ENCODE measurements around the gene PAK5. TPM values are rescaled to one million over a fixed set of nuclear protein-coding genes. Genes with fewer than 3 reads are reported as not detected.

PAK5 gene
- polyA plus RNA-seq, 1 donor (not counting 4 experiments of a cell fraction or from before 2014, with no cell fraction given): not detected

GRCh38 chr20:9809271-9809670 lies 29.6 kb downstream of the PAK5 start:
- H2AFZ ChIP-seq (ENCODE audit: control insufficient read depth, low read length): no peak overlapping the region
- no peak overlapping the region for H3K4me3 ChIP-seq (ENCODE audit: control insufficient read depth in 2 of 3, extremely low read depth in 1 of 3, insufficient read depth in 2 of 3, low read depth in 1 of 3, low read length in 3 of 3)
- H3K79me2 ChIP-seq (ENCODE audit: control insufficient read depth, insufficient read depth, low read length): no peaks in the 10 kb centered on the region
- no peaks in the 10 kb centered on the region for H3K9me3 ChIP-seq (ENCODE audit: control insufficient read depth, low read depth, low read length)
- TF ChIP-seq EZH2 (IDR thresholded peaks at IDR 0.05; ENCODE audit: low read length) (no peak), CTCF (optimal IDR thresholded peaks at IDR 0.05 in 1 of 3, IDR thresholded peaks at IDR 0.05 in 1 of 3, conservative IDR thresholded peaks at IDR 0.05 in 1 of 3; ENCODE audit: extremely low read depth in 1 of 3, insufficient read depth in 2 of 3, low read length in 3 of 3) (no peak)
- no peak overlapping the region for H3K27ac ChIP-seq (ENCODE audit: control insufficient read depth, insufficient read depth, low read length)
- no peaks in the 10 kb centered on the region for H4K20me1 ChIP-seq (ENCODE audit: control insufficient read depth, extremely low read depth, insufficient read depth, low read length)
- H3K4me2 ChIP-seq (ENCODE audit: control insufficient read depth, extremely low read depth, insufficient read depth, low read depth, low read length): no peak overlapping the region
- H3K27me3 ChIP-seq (ENCODE audit: control insufficient read depth, extremely low read depth, insufficient read depth, low read length): no peaks in the 10 kb centered on the region
- FAIRE-seq (no peak), DNase-seq (ENCODE audit: low read depth, low spot score) (no peak)
- no peaks in the 10 kb centered on the region for H3K4me1 ChIP-seq (ENCODE audit: control insufficient read depth, extremely low read depth, insufficient read depth, low read length)
- H3K9me1 ChIP-seq (ENCODE audit: control insufficient read depth, extremely low read depth, insufficient read depth, low read length): no peaks in the 10 kb centered on the region
- dilution Hi-C loops (cut with MboI; ENCODE audit: extremely low pct_ligation_motif_present, low sequenced_read_pairs): no loop called here
- H3K36me3 ChIP-seq (ENCODE audit: control insufficient read depth in 2 of 2, extremely low read depth in 1 of 2, insufficient read depth in 2 of 2, low read length in 2 of 2): no peaks in the 10 kb centered on the region
- H3K9ac ChIP-seq (ENCODE audit: control insufficient read depth, extremely low read depth, insufficient read depth, low read length): no peak overlapping the region

- dilution Hi-C loops (cut with MboI; ENCODE audit: extremely low pct_ligation_motif_present, low sequenced_read_pairs): no loop called here
These were observed 30.7 kb downstream of the PAK5 start for GRCh38 chr20:9808166-9808565.

More at GRCh38 chr20:9808166-9808565, 30.7 kb downstream of the PAK5 start:
- H3K36me3 ChIP-seq (ENCODE audit: control insufficient read depth in 2 of 2, extremely low read depth in 1 of 2, insufficient read depth in 2 of 2, low read length in 2 of 2): no peaks in the 10 kb centered on the region
- no peaks in the 10 kb centered on the region for H3K4me1 ChIP-seq (ENCODE audit: control insufficient read depth, extremely low read depth, insufficient read depth, low read length)
- H3K27ac ChIP-seq (ENCODE audit: control insufficient read depth, insufficient read depth, low read length): no peak overlapping the region
- no peak overlapping the region for H3K9ac ChIP-seq (ENCODE audit: control insufficient read depth, extremely low read depth, insufficient read depth, low read length)
- H2AFZ ChIP-seq (ENCODE audit: control insufficient read depth, low read length): no peak overlapping the region
- no peaks in the 10 kb centered on the region for H3K9me1 ChIP-seq (ENCODE audit: control insufficient read depth, extremely low read depth, insufficient read depth, low read length)
- no peak for DNase-seq (ENCODE audit: low read depth, low spot score)
- FAIRE-seq: no peak
- no peak overlapping the region for H3K4me2 ChIP-seq (ENCODE audit: control insufficient read depth, extremely low read depth, insufficient read depth, low read depth, low read length)
- no peaks in the 10 kb centered on the region for H3K9me3 ChIP-seq (ENCODE audit: control insufficient read depth, low read depth, low read length)
- no peak overlapping the region for H3K4me3 ChIP-seq (ENCODE audit: control insufficient read depth in 2 of 3, extremely low read depth in 1 of 3, insufficient read depth in 2 of 3, low read depth in 1 of 3, low read length in 3 of 3)
- no peaks in the 10 kb centered on the region for H3K79me2 ChIP-seq (ENCODE audit: control insufficient read depth, insufficient read depth, low read length)
- H4K20me1 ChIP-seq (ENCODE audit: control insufficient read depth, extremely low read depth, insufficient read depth, low read length): no peaks in the 10 kb centered on the region
- TF ChIP-seq CTCF (optimal IDR thresholded peaks at IDR 0.05 in 1 of 3, IDR thresholded peaks at IDR 0.05 in 1 of 3, conservative IDR thresholded peaks at IDR 0.05 in 1 of 3; ENCODE audit: extremely low read depth in 1 of 3, insufficient read depth in 2 of 3, low read length in 3 of 3) (no peak), EZH2 (IDR thresholded peaks at IDR 0.05; ENCODE audit: low read length) (no peak)
- no peaks in the 10 kb centered on the region for H3K27me3 ChIP-seq (ENCODE audit: control insufficient read depth, extremely low read depth, insufficient read depth, low read length)
